GM21367 (cell line): ENCODE results near the gene CHCHD1.
A peak's percentile ranks its signal among the peaks of the same experiment; 100 is the strongest.
"Not testable (repeated sequence)": the region's sequence is repeated elsewhere in the genome, so short reads cannot be mapped to it uniquely, and the experiment has no call there.

Experiments used
- ATAC-seq: cut with Tn5 transposase; IDR thresholded peaks from one replicate; pipeline ENCODE4 v1.9.1; 2021; ENCODE audit not compliant: unreplicated experiment

The CHCHD1 gene

DNA sequence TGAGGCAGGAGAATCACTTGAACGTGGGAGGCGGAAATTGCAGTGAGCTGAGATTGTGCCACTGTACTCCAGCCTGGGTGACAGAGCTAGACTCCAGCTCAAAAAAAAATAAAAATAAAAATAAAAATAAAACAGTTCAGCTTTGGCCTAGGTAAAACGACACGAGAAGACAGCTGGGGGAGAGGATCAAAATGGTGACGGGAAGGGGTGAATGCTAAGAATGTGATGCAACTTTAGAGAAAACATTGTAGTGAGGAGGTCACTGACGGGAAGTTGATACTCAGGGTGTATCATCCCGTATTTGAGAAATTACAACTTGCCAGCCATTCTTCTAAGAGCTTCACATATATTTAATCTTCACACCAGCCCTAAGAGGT is 28.5 kb downstream of the CHCHD1 start:
- no peak for ATAC-seq

DNA sequence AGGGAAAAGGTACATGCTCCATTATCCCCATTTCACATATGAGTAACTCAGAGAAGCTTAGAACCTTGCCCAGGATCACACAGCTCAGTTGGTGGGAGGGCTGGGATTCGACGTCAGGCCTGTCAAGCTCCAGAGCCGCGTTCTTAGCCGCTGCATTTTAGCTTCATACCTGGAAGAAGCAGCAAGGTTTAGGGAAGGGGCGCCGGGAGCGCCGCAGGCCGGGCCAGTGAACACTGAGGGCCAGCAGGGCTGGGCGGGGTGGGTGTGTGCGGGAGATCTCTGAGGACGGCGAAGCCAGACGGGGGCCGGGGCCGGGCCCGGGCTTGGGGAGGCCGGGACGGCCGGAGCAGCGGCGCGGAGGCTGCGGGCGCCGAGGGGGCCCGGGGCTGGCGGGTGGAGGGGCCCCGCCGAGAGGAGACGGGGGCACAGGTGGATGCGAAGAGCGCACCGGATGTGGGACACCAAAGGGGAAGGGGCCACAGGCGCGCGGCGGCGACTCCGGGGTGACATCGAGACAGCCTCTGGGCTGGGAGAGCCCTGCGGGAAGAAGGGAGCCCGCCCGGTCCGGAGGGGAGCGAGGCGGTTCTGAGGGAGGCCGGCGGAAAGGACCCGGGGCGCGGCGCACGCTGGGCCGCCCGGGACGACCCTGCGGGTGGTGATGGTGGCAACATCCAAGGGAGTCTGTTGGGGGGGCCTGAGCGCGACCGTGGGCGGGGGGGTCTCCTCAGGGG is 29.1 kb downstream of the CHCHD1 start:
- ATAC-seq = peak; percentile 25

DNA sequence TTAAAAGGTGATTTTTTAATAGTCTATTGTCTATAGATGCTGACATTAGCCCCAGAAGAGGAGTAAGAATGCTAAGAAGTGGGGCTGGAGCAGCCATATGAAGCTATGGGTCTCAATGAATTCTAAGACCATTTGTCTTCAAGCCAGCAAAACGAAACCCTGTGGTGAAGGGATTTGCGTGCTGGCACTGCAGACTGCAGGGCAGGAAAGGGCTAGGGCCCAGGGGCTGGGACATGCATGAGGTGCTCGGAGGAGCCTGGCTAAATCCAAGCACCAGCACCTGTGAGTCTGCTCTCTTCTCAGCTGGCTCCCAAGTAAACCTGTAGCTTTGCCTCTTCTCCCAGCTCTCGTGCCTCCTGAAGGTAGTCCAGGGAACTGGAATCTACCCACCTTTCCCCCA is 30.8 kb downstream of the CHCHD1 start:
- no peak for ATAC-seq

DNA sequence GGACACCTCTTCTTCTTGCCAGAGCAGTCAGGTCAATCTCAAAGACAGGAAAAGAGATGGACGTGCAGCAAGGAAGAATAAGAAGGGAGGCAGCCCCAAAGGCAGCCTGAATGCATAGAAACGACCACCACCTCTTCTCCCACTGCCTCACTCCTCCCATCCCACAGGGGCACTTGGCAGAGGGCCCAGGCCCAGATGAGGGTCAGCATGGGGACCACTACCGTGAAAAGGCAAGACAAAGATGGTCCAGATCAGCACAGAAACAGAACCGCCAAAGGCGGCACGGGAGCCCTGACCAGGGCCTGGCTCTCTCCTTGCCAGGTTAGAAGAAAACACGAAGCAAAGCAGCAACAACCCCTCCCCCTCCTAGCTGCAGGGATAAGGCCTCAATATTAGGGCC is 31.5 kb downstream of the CHCHD1 start:
- no peak for ATAC-seq

DNA sequence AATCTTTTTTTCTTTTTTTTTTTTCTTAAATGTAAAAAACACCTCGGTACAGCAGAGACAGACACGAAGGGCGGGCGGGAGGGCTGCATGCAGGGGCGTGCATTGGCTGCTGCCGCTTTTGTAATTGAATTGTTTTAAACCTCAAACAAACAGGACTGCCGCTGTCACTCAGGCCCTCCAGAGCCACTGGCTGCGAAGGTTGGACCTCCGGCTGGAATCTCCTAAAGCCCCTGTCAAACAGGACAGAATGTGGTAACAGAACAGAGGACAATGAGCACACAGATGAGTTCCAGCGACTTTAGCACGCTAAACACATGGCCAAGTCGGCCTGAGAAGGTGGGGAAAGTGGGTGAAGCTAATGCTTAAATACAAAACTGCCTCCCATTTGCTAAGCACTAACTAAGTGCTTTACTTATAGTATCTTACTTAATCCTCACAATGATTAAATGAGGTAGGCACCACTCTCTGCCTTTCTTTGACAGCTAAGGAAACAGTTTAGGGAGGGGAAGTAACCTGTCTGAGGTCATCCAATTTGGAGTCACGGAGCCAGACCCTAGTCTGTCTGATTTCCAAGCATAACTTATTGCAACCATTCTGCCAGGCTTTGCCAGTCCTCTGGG is 32.5 kb downstream of the CHCHD1 start:
- no peak for ATAC-seq

DNA sequence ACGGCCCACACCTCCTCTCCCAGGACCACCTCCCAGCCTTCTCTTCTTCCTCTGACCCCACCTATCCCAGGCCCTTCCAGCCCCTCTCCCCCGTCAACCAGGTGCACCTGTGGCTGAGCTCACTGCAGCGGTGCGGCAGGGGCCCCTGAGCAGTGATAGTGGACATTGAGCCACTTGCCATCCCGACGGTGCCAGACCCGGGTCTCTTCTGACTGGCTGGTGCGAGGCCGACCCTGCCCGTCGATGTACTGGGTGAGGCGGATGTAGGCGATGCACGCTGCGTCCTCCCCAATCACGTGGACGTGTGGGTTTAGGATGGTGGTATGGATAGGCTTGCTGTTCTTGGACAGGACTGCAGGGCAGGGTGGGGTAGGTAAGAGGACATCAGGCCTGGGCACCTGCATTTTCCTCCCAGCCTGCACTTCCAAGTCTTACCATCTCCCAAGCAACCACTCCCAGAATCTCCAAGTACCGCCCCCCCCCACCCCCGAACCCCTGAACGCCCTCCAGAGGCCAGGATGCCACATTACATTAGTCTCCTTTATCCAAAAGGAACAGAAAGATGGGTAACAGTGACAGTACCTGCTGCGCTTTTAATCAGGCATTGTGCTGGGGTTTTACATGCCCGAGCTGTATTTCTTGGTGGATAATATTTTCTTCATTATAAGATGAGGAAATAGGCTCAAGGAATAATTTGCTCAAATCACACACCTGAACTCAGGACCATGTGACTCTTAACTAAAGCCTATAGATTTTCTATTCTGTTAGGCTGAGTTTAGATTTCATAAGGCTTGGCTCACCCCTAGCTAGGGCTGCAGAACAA is 33.3 kb downstream of the CHCHD1 start:
- no peak for ATAC-seq

DNA sequence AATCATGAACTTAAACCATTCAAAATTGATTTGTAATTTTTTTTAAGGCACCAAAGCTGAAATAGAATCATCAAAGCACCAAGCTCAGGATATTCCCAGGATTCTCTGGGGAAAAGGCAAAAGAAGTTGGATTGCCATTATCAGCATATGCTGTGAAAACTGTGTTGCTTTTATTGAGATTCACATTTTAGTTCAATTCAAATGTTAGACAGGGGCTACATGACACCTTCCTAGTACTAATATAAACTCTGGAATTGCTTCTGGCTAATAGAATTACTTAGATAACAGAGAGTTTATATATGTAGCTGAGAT is 33.8 kb downstream of the CHCHD1 start:
- no peak for ATAC-seq

DNA sequence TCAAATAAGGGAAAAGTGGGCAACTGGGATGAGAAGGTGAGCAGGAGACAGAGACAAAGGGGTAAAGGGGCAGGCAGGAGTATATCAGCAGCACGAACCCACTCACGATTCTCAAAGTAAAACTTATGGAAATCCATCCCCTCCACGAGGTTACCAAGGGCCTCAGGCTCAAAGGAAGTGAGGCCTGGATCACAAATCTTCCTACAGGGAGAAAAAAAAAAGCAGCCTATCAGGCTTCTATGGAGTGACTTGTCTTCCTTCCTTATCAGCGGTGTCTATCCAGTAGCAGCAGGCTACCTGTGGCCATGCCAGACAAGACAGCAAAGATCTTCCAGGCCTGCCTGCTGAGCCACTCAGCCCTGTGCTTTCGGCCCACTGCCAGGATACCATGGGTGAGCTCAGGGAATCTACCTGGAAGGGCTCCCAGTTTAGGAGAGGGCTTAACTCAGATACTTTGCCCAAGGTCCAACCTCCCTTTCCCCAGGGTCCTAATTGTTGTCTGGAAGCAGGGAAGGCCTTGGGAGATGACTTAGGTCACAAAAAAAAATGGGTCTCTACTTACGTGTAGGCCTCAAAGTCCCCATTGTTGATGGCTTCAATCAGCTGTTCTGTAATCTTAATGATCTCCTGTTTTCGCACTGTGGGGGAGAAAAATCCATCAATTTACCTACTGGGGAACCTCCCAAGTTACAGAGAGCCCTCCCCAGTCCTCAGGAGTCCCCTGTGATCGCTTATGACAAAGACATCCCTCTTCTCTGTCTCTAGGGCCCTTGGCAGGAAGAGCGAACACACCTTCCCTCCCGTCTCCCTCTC is 35.3 kb downstream of the CHCHD1 start:
- ATAC-seq = no peak

DNA sequence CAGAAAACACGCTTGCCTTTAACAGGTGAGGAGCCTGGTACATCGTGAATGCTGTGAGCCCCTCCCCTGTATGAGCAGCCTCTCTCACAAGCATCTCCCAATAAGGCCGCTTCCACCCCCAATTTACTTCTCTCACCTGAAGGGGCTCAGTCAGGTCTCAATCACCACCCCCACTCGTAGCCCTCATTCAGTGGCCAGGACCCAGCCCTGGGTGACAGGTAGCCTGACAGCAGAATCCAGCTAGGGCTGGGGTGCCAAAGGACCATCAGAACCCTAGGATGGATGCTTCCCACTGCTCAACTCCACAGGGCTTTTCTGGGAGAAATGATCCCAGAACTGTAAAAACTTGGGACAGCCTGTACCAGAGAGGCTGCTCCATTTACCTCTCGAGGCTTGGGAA is 36.0 kb downstream of the CHCHD1 start:
- no peak for ATAC-seq

DNA sequence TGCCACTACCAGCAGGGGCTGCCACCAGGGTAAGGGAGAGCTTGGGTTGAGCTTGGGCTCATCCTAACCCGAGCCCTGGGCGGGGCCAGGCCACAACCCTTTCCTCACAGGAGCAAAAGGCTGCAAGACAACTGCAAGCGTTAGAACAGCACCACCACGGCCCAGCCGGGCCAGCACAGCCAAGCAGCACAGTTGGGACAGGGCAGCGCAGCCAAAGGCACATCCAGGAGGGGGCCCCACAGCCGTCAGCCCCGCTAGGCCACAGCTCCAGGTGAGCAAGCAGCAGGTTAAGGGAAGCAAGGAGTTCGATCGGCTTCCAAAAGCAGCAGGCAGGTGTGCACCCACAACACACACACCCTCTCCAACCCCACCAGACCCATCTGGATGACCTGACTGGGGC is 36.6 kb downstream of the CHCHD1 start:
- ATAC-seq = no peak

DNA sequence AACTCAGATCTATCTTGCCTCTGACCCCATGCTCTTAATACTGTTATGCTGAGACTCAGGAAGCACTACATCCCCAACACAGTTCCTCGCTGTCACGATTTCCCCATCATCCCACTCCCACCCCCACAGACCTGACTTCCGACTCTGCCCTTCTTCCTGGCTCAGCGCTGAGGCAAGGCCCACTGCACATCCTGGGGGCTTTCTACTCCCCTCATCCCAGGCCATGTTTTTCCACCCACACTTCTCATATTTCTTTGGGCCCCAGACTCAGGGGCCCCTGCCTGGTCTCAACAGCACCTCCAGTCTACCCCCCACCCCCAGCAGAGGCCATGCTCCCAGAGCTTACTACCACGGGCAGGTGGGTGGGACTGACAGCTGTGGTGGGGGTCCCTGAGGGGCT is 37.2 kb downstream of the CHCHD1 start:
- ATAC-seq = no peak

DNA sequence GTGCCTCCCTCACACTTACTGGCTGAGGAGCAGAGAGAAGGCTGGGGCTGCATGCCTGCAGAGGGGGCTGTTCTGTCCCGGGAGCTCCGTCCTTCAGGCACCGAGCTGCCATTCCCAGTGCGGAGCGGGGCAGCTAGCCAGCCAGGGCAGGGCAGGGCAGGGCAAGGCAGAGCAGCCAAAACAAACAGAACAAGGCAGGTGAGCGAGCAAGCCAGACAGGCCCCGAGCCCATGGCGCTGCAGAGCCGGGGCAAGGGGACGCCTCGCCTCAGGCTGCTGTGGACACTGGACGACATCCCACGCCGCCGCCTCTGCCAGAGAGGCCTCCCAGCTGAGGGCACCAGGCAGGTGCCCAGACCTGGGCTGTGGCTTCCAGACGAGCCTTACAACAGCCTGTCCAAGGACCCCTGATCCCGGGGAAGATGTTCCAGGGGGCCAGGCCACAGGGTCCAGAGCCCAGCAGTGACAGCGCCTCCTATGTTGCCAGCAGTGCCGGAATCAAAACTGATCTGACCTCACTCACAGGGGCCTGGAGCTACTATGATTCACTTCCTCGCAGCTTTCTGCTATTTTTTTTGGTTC is 37.8 kb downstream of the CHCHD1 start:
- ATAC-seq = no peak

DNA sequence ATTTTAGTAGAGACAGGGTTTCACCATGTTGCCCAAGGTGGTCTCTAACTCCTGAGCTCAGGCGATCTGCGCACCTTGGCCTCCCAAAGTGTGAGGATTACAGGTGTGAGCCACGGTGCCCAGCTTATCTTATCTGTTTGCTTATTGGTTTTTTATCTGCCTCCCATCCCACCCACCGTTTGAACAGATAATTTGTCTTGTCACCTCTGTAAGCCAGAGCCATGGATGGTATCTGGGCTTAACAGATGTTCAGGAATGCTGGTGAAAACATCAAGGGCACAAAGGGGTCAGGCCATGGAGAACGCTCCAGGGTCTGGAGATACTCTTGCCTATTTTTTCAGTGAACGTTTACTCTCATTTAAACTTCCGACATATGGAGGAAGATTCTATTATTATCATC is 41.5 kb downstream of the CHCHD1 start:
- ATAC-seq = no peak

DNA sequence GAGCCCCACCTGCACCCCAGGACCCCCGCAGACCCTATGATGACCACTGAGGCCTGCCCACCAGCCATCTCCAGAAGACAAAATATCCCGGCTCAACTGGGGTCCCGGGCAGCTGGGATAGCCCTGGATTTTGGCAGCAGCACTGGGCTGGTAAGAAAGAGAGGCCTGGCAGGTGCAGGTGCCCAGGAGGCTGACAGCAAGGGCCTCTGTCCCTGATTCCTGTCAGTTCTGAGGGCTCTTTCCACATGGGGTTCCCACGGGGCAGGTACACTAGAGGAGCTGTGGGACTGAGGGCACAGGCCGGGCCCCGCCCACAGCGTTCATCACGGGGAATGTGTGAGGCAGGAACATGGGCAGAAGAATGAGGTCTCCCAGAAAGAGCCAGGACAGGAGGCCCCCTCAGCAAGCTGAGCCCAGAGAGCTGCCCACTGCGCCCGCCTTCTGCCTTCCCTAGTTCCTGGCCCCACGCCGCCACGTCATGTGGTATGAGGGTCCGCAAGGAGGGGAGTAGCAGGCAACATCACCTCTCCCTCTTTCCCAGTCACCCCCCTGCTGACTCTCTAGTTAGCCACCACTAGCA is 42.4 kb downstream of the CHCHD1 start:
- no peak for ATAC-seq

DNA sequence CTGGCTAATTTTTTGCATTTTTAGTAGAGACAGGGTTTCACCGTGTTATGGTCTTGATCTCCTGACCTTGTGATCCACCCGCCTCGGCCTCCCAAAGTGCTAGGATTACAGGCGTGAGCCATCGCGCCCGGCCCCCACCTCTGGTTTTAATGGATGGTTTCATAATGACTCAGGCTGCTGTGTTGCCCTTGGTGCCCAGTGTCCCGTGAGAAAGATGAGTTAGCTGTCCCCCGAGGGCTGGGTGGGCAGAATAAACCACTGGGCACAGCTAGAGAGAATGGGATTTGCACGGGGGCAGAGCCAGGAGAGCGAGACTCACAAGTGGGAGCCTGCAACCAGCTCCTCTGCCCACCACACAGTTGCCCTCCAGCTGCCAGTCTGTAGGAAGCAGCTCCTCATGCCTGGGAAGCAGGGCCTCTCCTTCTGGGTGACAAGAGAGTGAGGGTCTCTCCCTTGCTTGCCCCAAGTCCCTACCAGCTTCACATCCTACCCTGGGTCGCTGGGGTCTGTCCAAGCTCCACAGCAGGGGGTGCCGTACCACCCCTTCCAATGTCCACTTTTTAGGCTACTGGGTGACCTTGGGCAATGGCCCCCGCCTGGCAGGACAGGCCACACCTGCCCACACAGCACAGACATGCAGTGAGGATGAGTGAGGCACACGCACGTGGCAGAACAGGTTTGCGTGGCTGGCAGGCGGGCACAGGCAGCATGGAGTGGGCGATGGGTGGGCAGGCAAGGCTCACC is 45.7 kb downstream of the CHCHD1 start:
- no peak for ATAC-seq

DNA sequence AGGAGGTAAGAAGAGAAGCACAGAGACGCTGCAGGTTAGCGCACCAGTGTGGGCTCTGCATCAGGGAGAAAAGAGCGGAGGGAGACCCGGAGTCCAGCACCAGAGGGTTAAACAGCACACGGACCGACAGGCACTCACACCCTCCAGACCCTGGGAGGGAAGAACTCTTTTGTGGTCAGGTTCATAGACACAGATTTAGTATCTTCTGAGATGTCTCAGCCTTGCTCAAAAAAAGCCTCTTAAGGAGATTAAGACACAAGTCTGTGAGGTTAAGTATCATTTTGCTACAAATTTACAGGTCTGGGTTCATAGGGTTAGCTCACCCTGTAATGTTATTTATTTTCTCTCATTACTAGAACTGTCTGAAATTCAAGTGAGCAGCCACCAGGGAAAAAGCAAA is 46.3 kb downstream of the CHCHD1 start:
- no peak for ATAC-seq

DNA sequence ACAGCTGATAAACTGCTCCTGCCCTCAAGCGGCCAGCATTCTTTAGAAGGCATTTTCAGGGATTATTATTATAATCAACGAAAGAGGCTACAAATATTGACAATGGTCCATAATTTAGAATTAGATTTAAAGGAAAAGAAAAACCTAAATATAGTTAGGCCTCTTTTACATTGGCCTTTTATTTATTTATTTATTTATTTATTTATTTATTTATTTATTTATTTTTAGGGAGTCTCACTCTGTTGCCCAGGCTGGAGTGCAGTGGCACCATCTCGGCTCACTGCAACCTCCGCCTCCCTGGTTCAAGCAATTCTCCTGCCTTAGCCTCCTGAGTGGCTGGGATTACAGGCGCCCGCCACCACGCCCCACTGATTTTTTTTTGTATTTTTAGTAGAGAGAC is 47.2 kb downstream of the CHCHD1 start:
- ATAC-seq = not testable (repeated sequence)
